ENCODE measurements around the gene OR14K1.

DNA sequence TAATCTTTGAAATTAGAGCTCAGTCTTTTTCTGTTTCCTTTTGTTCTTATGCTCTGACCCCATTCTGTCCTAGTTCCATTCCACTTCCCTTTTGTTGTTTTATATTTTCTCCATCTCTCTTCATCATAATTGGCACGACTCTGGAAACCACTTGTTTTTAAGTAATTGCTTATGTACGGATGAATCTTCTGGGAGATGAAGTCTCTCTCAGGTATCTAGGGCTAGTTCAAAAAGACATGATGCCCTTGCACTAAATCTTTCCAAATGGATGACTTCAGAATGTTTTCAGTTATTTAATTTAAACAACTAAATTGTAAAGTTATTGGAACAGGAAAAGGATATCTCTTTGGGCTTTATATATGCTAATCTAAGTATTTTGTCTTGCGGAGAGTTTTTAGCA lies 21.9 kb upstream of the OR14K1 start, which contains the start of gene OR6F1:
- TF ChIP-seq GATA2 (IDR thresholded peaks at IDR 0.05; ENCODE audit: low read depth, low read length) (no peak), GATA3 (IDR thresholded peaks at IDR 0.05; ENCODE audit: low read depth, low read length) (no peak)
